Measurements from ENCODE around the gene EHMT1.

The EHMT1 gene

DNA sequence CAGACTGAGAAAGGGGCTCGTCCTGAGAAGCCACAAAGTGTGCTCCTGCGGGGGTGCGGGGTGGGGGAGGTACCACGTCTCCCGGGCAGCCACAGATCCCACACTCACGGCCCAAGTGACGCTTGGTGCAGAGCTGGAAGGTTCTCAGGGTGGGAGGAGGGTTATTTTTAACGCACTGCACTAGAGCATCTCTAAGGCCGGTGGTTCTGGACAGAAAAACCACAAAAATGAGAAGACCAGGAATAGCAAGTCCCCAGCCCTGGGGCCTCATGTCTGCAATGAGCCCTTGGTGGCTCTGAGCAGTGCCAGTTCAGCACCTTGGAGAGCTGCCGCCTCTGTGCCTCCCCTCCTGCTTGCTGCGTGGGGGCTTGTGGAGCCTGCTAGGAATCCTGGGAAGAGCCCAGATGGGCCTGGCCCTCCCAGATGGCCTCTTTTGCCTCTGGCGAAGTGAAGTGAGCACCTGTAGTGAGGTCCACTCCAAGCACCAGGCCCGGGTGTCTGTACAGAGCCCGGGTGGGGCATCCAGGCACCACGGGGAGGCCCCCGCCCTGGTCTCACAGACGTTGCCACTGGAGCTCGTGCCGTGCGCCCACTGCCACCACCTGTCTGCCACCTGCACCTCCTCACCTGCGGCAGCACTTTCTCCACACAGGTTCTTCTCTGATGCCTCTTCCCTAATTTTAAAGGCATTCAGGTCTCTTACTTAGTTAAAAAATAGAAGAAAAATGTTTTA, 209.9 kb downstream of the EHMT1 start:
- no peak for DNase-seq (ENCODE audit: low read depth)
- no peak overlapping the region for H3K4me3 ChIP-seq (ENCODE audit: low read depth, low read length)

DNA sequence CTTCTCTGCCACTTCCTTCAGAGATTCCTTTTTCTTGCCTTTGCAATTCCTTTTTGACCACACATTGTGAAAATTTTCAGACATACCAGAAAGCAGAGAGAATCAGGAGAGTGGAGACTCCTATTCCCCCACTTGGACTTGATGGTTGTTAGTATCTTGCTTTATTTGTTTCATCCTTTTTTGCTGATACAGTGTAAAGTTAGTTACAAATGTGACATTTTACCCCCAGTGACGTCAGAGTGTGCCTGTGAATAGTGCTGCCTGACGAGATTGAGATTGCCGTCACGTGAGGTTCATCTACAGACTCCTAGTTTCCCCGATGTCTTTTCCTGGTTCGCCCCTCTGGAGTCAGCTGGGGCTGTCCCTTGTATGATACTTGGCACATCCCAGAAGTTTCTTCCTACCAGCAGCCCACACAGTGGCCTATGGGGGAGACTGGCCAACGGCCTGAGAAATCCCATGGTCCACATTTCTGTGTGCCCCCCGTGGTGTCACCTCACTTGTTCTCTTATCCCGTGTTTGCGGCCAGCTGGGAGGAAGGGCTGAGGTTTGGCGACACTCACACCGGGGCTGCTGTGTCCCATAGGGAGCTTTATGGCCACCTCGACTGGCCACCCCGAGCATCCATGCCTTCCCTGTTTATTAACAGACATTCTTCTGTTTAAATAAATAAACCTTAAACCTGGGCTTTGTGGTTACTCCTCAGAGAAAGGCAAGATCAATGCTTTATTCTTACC, 210.6 kb downstream of the EHMT1 start:
- no peak for DNase-seq (ENCODE audit: low read depth)
- H3K4me3 ChIP-seq (ENCODE audit: low read depth, low read length), result no peak overlapping the region

DNA sequence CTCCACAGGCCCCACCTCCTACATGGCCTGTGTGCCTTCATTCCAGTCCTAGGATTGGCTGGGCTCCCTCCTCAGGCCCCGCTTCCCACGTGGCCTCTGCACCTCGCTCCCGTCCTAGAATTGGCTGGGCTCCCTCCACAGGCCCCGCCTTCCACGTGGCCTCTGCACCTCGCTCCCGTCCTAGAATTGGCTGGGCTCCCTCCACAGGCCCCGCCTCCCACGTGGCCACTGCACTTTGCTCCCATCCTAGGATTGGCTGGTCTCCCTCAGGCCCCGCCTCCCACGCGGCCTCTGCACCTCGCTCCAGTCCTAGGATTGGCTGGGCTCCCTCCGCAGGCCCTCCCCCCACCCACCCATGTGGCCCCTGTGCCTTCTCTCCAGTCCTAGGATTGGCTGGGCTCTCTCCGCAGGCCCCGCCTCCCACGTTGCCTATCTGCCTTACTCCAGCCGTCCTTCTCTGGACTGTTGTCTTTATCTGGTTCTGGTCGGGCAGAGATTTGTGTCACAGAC, 213.4 kb downstream of the EHMT1 start:
- no peak for DNase-seq (ENCODE audit: low read depth)
- no peak overlapping the region for H3K4me3 ChIP-seq (ENCODE audit: low read depth, low read length)

DNA sequence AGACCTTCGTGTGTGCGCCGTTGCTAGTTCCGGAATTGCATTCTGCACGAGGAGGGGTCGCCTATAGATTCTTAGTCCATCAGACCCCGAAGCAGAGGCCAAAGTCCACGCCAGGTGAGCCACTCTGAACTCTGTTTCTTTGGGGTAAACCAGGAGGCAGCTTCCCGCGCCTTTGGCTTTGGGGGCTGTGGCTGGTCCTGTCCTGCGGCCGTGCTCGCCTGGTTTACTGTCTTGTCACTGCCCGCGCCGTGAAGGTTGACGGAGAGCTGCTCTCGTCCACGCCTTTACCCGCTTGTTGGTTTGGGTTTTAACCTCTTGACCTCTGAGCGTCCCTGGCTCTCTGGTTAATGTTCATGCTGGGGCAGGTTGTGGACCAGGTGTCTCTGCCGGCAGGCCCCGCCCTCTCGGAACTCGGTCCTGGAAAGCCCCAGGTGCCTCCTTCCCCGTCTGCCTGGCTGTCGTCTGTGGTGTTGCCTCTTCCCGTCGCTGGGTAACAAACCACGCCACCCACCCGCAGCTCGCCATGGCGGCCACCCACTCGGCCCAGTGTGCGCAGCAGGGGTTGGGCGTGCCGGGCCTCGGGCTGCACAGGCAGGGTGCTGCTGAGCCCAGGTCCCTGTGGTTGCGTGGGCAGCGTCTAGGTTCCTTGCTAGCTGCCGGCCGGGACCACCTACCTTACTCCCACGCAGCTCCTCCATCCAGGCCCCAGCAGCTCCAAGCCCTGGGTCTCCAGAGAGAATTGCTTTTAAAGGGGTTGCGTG, 214.2 kb downstream of the EHMT1 start:
- no peak for DNase-seq (ENCODE audit: low read depth)

DNA sequence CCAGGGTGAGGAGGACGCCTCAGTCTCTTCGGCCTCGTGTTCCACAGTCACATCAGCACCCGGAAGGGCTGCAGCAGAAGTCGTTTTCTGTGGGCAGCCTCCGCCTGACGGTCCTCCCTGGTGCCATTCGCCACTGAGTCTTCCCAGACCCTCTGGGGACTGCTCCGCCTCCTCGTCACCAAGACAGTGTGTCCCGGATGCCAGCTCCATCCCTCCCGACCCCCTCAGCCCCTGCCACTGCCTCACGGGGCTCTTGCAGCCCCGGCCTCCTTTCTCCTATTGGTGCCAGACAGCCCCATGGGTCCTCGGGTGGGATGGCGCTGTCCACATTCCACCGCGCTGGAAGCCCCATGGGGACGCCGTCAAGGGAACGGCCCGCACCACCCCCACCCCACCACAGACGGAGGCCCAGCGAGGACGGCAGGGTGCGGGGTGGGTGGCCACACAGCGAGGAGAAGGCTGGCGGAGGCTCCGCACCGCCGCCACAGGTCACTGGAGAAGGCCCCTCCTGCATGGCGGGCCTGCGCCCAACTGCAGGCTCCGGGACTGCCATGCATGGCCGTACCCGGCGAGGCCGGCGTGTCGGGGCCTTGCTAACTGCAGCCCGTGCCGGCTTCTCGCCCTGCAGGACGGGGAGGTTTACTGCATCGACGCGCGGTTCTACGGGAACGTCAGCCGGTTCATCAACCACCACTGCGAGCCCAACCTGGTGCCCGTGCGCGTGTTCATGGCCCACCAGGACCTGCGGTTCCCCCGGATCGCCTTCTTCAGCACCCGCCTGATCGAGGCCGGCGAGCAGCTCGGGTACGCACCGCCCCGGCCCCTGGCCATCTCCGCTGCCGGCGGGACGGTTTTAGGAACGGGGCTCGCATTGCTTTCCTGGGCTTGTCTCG, 215.2 kb downstream of the EHMT1 start:
- no peak overlapping the region for H3K4me3 ChIP-seq (ENCODE audit: low read depth, low read length)
- DNase-seq (ENCODE audit: low read depth), result no peak

More for the DNA sequence above, 214.2 kb downstream of the EHMT1 start:
- no peak overlapping the region for H3K4me3 ChIP-seq (ENCODE audit: low read depth, low read length)

DNA sequence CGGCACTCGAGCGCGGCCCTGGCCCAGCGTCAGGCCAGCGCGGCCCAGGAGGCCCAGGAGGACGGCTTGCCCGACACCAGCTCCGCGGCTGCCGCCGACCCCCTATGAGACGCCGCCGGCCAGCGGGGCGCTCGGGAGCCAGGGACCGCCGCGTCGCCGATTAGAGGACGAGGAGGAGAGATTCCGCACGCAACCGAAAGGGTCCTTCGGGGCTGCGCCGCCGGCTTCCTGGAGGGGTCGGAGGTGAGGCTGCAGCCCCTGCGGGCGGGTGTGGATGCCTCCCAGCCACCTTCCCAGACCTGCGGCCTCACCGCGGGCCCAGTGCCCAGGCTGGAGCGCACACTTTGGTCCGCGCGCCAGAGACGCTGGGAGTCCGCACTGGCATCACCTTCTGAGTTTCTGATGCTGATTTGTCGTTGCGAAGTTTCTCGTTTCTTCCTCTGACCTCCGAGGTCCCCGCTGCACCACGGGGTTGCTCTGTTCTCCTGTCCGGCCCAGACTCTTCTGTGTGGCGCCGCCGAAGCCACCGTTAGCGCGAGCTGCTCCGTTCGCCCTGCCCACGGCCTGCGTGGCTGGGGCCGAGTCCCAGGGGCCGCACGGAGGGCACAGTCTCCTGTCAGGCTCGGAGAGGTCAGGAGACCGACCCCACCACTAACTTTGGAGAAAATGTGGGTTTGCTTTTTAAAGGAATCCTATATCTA, 216.2 kb downstream of the EHMT1 start:
- H3K4me3 ChIP-seq (ENCODE audit: low read depth, low read length), result no peak overlapping the region
- no peak for DNase-seq (ENCODE audit: low read depth)

DNA sequence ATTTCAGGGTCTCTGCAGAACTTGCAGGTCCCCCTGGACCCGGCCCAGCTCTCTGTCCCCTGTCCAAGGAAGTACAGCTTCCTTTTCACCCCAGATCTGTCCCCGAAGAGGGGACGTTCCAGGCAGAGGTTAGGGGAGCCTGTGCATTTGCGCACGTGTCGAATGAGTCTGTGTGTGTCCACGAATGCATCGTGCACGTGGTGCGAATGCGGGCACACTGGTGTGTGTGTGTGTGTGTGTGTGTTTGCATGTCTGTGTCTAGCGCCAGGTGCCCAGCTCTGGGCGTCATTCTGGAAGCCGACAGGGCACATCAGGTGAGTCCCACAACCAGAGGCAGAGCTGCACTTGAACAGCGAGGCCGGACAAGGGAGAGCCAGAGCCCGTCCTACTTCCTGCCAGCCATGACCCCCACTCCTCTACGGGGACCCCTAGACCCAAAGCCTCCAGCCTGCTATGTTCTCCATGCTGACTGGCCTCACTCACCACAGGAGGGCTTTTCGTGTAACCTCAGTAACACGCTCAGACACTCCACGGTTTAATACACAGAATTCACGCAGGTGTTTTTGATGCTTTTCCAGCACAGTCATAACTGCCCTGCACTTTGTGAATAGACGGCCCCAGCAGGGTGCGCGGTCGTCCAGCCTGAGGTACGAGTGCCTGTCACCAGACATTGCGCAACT, 217.5 kb downstream of the EHMT1 start:
- DNase-seq (ENCODE audit: low read depth), result no peak
- H3K4me3 ChIP-seq (ENCODE audit: low read depth, low read length), result no peak overlapping the region

DNA sequence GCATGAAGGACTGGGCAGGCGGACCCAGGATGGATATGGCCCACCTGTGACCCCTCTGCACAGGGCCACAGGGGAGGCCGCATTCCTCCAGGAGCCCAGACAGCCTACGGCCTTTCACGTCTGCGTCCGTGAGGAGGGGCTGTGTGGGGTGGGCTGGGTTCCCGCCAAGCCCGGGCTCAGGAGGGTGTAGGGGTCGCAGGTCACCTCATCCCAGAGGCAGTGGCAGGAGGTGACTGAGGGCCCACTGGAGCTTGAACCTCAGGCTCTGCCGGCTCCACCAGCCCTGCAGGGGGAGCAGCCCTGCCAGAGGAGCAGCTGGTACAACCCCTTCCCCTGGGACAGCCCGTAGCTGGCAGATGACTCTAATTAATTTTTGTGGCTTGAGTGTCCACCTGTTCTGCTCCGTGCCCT, 218.0 kb downstream of the EHMT1 start:
- no peak for DNase-seq (ENCODE audit: low read depth)
- H3K4me3 ChIP-seq (ENCODE audit: low read depth, low read length), result no peak overlapping the region

DNA sequence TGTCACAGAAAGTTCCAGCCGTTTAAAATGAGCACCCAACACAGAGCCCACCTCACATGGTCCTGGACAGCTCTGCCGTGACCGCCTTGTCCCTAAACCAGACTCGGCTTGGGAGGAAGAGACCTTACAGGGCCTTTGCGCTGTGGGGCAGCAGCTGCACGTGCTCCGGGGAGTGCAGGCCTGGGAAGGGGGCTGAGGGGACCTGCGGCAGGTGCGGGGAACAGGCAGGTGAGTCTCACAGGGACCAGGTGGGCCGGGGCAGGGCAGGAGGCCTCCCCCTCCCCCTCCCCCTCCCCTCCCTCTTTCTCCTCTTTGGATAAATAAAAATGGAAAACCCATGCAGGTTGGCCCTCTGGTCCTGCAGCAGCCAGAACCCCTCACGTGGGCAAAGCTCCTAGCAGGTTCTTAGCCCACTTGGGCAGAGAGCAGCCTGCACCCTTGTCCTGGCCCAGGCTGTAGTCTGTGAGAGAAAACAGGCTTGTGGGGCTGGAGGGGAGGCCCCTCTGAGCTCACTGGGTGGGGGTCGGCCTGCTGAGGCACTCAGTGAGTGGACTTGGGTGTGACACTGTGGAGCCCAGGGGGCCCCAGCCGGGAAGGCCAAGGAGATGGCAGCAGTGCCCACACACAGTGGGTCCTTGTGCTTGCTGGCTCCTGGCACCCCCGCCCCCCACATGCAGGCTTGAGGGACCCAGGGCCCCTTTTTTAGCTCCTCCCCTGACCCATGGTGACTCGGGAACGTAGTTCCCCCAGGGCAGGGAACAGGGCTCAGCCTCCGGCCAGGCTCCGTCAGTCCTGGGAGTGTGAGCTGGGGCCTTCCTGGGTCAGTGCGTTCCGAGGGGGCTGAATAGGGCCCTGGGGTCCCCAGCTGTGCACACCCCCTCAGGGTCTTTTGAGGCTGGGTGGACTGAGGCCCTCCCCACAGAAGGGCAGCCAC, 218.8 kb downstream of the EHMT1 start:
- DNase-seq (ENCODE audit: low read depth), result no peak
- no peak overlapping the region for H3K4me3 ChIP-seq (ENCODE audit: low read depth, low read length)

DNA sequence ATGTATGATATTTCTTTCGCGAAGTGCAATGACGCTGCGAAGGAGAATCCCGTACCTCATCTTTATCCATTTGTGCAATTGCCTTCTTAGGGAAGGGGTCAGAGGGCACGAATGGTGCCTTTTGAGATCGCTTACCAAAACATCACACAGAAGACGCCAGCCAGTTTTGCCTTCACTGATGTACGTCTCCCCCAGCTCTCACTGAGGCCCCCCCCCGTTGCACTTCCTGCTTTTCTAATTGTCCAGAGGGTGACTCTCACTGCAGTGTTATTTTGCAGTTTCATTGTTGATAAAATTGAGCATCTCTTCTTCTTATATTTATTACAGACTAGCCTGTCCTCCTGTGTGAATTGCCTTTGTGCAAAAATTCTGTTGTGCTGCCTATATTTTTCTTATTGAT, 219.8 kb downstream of the EHMT1 start:
- DNase-seq (ENCODE audit: low read depth), result no peak
- no peak overlapping the region for H3K4me3 ChIP-seq (ENCODE audit: low read depth, low read length)

DNA sequence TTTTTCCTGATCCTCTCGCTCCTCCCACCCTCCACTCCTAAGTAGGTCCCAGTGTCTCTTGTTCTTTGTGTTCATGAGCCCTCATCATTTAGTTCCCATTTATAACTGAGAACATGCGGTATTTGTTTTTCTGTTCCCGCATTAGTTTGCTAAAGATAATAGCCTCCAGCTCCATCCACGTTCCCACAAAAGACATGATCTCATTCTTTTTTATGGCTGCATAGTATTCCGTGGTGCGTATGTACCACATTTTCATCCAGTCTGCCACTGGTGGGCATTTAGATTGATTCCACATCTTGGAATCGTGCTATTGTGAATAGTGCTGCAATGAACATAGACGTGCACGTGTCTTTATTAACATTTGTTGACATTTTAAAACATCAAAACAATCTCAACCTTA, 224.6 kb downstream of the EHMT1 start:
- no peak for DNase-seq (ENCODE audit: low read depth)
- no peak overlapping the region for H3K4me3 ChIP-seq (ENCODE audit: low read depth, low read length)

DNA sequence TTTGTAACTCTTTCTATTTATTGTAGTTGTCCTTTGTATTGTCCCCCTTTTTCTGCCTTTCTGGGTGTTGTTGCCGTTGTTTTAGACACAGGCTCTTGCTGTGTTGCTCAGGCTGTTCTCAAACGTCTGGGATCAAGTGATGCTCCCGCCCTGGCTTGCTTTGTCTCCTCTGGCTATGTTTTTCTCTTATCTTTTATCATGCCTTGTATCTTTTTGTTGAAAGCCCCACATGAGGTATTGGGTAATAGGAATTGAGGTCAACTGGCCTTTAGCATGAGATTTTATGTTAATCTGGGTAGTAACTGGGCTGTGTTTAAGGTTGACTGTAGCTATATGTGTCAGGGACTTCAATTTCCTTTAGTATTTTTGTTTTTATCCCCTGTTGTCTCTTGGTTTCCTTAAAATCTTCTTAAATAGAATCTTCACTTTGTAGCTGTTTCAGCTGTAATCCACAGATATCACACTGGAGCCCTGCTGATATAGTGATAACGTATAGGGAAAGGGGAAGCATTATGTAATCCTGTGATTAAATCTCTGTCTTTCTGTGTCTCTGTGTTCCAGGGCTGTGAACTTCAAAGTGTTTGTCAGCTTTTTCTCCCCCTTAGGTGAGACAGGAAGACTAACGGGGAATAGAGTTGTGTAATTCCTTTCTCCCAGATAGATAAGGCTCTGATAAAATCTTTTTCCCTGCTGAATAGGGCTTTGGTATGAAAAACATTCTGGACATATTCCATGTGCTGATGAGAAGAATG, 232.9 kb downstream of the EHMT1 start:
- DNase-seq (ENCODE audit: low read depth), result no peak
- no peak overlapping the region for H3K4me3 ChIP-seq (ENCODE audit: low read depth, low read length)

DNA sequence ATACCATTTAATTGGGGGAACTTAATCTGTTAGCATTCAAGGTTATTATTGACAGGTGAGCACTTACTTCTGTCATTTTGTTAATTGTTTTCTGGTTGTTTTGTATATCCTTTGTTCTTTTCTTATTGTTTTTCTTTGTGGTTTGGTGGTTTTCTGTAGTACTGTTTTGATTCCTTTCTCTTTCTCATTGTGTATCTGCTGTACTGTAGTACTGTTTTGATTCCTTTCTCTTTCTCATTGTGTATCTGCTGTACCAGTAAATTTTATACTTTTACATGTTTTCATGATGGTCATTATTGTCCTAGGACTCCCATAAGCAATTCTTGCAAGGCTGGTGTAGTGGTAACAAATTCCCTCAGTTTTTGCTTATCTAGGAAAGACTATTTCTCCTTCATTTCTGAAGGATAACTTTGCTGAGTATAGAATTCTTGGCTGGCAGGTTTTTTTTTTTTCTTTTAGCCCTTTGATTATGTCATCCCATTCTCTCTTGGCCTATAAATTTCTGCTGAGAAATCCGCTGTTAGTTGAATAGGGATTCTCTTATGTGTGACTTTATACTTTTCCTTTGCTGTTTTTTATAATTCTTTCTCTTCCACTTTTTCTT, 234.7 kb downstream of the EHMT1 start:
- no peak for DNase-seq (ENCODE audit: low read depth)
- no peak overlapping the region for H3K4me3 ChIP-seq (ENCODE audit: low read depth, low read length)

DNA sequence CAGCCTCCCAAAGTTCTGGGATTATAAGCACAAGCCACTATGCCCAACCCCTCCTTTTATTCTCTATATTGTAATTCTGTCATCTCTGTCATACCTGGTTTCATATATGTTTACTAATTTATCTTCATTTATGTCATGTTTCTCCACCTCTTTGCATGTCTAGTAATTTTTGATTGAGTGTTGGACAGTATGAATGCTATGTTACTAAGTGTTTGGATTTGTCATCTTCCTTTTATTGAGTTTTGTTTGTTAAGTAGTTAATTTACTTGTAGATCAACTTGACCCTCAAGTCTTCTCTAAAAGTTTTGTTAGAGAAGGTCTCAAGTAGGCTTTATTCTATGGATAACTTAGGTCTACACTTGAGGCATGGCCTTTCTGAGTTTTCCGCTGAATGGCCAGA, 241.6 kb downstream of the EHMT1 start:
- H3K4me3 ChIP-seq (ENCODE audit: low read depth, low read length), result no peak overlapping the region
- no peak for DNase-seq (ENCODE audit: low read depth)

DNA sequence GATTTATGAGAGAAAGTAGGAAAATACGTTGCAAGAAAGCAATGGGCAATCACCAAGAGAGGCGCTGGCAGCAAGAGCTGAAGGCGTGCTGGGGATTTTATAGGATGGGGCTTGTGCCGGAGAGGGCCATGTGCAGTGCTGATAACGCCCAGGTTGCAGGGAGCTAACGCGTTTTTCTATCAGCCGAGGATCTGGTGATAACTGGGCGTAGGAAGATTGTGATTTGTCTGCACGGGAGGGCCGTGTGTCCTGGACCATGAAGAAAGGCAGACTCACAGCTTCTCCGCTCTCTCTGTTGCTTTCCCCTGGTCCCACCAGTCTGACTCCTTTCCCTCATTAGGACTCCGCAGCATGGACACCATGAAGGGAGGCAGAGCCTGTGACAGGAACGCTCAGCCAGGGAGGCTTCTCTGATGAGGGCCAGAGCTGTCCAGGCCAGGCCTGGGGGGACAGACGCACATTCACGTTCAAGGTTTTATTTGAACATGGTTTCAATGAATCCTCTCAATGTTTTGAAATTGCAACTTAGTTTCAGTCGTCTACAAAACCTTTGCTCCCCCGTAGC, 246.9 kb downstream of the EHMT1 start:
- no peak overlapping the region for H3K4me3 ChIP-seq (ENCODE audit: low read depth, low read length)
- no peak for DNase-seq (ENCODE audit: low read depth)

Data from skeletal muscle cell (primary cell).